Myocyte (in vitro differentiated cells): Measurements from ENCODE around the gene GNG8. TPM values are rescaled to one million over a fixed set of nuclear protein-coding genes. Genes with fewer than 3 reads are reported as not detected.
"Not testable (repeated sequence)": the region's sequence is repeated elsewhere in the genome, so short reads cannot be mapped to it uniquely, and the experiment has no call there.

Experiments
- DNase-seq: peaks from one replicate; pipeline ENCODE4 v3.0.0-alpha.2; 2012; ENCODE audit warnings: low read depth
- total RNA-seq: library from RNA; depleted of rRNA; stranded (reverse); fragments of >200 nt; gene quantifications from 2 replicates; pipeline ENCODE4 v1.2.3, GENCODE V29; 2014

GNG8 gene
- total RNA-seq, 1 donor from 2014 or later = not detected

DNA sequence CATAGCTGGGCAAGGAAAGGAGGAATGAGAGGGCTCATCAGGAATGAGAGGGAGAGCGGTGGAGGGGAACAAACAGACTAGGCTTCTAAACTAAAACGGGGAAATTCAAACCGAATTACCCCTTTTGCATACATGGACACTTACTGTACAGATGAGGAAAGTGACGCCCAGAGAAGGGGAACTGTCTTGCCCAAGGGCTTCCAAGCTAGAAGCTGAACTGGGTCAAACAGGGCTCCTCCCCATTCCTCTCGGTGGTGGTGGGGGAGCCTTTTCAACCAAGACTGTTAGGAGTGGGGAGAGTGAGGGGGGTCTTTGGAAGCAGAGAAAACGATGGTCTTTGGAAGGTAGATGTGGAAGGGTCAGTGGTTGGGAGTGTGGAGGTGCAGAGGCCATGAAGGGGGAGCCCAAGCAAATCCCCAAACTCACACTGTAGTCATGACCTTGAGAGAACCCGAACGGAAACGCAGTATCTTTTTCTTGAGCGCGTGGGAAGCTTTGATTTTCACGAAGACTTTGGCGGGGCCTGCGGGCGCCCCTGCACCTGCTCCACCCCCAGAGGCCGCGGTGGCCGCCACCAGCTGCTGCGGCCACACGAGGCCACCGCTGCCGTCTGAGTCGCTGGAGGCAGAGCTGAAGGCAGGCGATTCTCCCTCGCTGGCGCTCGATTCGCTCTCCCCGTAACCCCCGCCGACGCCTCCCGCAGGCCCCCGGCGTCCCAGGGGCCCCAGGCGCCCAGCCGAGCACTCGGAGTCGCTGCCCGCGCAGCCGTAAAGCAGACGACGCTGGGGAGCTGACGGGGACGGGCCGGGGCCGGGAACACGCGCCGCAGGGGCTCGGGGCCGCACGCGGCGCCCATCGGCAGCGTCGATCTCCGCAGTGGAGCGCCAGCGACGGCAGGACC is 12.3 kb upstream of the GNG8 start:
- DNase-seq = no peak

DNA sequence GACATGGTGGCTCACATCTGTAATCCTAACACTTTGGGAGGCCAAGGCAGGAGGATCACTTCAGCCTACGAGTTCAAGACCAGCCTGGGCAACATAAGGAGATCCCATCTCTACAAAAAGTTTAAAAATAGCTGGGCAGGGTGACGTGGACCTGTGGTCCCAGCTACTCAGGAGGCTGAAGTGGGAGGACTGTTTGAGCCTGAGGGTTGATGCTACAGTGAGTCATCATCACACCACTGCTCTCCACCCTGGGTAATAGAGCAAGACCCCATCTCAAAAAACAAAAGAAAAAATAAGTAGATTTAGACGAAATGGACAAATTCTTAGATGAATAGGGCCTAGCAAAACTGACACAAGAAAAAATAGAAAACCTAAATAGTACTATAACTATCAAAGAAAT is 10.4 kb upstream of the GNG8 start:
- DNase-seq = no peak

DNA sequence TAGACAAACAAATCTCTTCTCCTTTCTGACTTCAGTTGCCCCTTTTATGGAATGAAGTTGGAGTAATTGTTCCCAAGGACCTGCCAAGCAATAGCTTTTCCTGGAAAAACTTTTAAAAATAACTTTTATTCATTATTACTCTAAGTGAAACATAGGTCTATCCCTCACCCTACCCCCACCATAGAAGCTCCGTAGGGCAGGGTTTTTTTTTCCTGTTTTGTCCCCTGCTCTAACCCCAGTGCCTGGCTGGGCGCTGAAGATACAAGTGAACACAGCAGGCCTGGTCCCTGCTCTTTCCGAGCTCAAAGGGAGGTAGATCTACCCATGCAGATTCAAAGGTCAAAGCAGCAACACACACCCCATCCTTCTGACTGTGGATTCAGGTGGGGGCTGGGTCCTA is 8.7 kb upstream of the GNG8 start:
- DNase-seq = no peak

DNA sequence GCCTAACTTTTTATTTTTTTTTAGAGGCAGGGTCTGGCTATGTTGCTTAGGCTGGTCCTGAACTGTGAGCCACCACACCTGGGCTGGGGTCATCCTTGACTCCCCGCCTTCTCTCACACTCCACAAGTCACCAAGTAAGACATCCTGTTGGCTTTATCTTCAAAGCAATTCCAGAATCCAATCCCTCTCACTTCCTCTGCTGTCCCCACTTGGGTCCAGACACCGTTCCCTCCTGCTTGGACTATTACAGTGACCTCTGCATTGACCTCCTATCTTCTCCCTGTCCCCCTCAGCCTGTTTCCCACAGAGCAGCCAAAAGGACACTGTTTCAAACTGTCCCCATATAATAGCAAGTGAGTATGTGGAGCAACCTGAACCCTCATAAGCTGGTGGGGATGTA is 4.7 kb upstream of the GNG8 start:
- DNase-seq = no peak

DNA sequence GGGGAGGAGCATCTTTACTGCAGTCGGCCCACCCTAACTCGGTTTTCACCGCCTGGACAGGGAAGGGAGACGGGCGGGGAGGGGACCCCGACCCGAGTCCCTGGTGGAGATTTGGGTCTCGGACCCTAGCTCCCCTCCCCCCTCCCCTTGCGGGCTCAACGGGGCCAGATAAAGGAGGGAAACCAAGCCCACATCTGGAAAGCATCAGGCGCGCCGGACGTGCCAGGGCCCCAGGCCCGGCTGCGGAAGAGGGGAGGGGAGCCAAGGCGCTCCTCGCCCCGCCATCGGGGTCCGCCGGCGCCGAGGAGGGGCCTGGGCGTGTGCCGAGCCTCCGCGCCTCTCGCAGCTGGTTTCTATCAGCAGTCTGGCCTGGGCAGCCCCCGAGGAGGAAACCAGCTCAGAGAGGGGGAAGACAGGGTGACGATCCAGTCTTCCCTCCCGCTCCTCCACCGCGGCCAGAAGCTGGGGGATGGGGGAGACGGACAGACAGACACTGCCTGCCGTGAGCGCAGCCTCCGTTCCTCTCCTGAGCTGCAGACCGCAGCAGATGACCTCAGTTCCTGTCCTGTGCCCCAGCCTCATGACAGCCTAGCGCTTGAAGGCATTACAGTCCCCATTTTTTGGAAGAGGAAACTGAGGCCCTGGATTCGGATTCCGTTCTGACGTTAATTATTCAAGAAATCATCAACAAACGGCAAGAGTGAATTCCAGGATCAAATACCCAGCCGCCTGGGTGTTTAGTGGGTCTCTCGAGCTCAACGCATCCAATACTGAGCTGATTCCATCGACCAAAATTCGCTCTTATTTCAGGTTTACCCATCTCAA is 3.6 kb upstream of the GNG8 start:
- DNase-seq = no peak

DNA sequence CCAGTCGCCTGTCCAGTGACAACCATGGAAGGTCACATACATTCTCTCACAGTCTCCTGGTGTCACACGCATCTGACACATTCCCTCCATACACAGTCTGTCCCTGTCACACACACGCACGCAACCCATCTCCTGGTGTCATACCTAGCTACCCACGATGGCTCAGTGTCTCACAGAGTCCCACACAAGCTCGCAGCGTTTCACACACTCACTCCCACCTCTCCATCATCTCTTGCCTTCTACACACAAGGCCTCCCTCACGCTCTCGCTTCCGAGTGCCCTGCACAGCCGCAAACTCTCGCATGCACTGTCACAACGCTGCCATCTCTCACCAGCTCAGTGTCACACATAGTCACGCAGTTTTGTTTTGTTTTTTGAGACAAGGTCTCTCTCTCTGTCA is 1.2 kb upstream of the GNG8 start:
- no peak for DNase-seq

DNA sequence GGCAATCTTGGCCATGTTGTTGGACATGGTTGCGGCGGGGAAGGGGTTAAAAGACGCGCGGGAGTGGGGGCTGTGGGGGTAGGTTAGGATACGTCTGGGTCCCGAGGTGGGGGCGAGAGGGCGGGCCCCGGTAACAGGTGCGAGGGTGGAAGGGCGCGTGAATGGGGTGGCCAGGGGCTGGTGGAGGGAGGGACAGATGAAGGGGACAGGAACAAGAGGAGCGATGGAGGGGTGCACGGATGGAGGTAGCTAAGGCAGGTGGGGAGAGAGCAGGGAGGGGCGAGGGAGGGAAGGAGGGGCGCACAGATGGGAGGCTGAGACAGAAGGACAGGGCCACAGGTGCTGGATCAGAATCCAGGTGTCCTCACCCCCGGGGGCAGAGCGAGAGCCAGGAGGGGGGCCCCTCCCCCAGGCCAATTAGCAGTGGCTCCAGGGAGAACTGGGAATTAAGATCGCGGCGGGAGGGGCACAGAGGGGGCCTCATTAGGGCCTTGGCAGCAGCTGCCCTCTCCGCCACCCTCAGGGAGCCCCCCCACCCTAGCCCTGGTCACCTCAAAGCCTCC is 1.3 kb downstream of the GNG8 start:
- no peak for DNase-seq

DNA sequence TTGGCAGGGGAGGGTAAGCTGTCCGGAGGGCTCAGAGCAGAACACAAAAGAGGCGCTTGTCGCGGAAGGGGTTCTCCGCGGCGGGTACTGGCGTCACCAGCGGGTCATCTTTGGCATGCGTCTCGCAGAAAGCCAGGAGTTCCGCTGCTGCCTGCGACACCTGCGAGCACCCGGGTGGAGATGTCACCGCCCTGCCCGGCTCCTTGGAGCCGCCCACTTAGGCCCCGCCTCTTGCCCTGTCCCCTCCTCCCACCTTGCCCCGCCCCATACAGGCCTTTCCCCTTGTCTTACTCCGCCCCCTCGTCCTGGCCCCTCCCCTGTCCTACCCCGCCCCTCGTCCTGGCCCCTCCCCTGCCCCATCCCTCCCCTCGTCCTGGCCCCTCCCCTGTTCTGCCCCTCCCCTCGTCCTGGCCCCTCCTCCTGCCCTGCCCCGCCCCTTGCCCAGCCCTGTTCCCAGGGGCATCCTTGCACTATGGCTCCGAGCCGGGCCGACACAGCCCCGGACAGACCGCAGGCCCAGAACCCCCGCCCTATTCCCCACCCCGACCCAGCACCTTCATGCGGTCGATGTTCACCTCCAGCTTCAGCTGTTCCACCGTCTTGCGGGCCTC is 1.9 kb downstream of the GNG8 start:
- DNase-seq = peak; percentile 49

DNA sequence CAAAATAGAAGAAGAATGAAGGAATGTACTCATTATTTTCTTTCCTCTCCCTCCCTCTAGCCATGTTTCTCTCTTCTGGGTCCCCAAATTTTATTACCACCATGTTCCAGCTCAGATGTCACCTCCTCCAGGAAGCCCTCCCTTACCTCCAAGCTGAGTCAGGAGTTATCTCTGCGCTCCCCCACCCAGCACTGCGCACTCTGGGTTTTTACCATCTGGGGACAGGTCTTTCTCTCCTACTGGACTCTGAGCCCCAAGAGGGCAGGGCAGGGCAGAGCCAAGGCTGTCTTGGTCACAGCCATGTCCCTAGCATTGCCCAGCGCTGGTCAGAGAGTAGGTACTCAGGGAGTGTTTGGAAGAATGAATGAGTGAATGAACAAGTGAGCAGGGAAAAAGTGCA is 2.9 kb downstream of the GNG8 start:
- DNase-seq = no peak

DNA sequence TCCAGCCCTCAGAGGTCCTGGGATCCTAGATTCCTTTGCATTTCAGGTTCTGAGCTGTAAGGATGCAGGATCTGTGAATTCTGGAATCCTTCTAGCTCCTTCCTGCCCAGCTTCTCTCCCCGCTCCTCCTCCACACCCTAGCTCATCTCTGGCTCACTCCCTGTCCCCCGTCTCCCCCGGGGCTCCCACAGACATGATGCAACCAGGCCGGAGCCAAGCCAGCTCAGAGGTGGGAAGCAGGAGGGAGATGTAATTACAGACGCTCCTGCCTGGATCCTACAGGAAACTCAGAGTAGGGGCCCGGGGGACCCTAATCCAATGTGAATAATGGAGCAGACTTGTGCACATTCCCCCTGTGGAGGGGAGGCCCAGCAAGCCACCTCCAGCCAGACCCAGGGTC is 4.5 kb downstream of the GNG8 start:
- DNase-seq = no peak

DNA sequence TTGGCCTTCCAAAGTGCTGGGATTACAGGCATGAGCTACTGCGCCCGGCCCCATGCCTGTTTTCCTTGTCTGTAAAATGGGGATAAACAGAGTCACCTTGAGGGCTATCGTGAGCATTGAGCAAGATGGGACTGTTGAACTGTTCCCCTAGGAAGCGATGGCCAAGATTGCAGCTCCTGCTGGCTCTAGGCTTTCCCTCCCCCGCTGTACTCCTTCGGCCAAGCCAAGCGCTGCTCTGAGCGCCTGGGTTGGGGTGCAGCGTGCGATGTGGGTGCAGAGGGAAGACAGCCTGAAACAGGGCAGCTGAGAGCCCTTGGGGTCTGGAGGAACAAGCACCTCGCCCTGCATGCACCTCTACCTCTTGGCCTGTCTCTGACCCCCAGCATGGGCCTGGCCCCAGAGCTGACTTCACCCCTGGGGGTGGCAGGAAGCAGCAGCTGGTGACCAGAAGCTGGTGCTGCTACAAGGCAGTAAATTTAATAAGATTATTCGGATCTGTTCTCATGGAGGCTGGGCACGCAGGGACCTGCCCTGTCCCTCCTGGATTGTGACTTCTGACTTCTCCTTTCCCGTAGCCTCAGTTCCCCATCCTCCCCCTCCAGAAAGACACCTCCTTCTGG is 5.3 kb downstream of the GNG8 start:
- no peak for DNase-seq

DNA sequence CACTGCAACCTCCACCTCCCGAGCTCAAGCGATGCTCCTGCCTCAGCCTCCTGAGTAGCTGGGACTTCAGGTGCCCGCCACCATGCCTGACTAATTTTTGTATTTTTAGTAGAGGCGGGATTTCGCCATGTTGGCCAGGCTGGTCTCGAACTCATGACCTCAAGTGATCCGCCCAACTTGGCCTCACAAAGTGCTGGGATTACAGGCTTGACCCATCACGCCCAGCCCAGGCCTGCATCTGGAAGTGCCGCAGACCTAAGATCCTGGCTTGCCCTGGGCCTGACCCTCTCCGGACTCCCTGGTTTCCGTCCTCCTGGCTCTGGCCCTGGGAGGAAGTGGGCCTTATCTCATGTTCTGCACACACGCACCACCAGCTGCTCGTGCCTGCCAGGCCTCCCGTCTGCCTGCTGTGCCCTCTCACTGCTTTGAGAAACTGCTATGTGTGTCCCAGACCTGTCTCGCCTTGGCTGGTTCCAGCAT is 6.4 kb downstream of the GNG8 start:
- no peak for DNase-seq

DNA sequence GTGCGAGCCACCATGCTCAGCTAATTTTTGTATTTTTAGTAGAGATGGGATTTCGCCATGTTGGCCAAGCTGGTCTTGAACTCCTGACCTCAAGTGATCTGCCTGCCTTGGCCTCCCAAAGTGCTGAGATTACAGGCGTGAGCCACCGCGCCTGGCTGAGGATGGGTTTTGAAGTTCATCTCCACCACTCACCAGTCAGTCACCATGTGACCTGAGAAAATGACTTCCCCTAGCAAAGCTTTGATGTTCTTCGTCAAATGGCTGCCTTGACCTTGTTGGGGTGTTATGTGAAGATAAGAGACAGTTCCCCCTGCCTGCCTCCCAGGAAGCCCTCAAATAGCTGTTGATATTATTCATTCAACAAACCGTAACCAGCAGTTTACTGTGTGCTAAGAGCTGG is 7.0 kb downstream of the GNG8 start:
- not testable (repeated sequence) for DNase-seq

DNA sequence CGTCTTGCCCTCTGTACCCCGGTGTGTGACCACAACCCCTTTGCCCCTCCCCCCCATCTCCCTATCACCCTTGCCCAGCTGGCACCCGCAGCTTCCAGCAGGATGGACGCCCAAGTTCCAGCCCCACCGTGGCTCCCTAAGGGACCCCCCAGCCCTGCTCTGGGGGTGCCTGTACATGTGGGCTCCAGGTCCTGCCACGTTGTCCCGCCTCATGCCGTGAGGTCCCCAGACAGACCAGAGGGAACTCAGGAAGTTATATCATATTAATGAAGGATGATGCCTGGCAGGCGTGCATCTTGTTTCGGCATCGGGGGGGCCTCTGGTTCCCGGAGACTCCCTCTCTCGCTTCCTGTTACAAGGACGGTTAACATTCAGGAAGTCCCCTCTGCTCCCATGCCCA is 9.6 kb downstream of the GNG8 start:
- no peak for DNase-seq

DNA sequence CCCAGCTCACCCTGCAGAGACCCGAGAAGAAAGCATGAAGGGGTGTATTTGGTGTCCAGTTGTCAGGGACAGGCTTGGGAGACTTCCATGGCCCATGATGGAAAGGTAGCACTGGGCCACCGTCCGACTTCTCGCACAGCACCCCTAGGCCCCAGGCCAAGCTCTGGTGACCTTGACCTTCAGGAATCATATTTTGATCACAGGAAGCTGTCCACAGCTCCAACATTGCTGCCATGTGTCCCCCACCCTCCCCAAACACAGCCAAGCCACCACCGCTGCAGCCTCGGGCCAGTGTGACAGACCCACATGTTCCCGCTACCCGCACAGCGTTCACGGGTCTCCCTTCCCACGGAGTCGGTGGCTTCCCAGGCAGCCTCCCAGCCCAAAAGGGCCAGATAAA is 10.3 kb downstream of the GNG8 start:
- no peak for DNase-seq

DNA sequence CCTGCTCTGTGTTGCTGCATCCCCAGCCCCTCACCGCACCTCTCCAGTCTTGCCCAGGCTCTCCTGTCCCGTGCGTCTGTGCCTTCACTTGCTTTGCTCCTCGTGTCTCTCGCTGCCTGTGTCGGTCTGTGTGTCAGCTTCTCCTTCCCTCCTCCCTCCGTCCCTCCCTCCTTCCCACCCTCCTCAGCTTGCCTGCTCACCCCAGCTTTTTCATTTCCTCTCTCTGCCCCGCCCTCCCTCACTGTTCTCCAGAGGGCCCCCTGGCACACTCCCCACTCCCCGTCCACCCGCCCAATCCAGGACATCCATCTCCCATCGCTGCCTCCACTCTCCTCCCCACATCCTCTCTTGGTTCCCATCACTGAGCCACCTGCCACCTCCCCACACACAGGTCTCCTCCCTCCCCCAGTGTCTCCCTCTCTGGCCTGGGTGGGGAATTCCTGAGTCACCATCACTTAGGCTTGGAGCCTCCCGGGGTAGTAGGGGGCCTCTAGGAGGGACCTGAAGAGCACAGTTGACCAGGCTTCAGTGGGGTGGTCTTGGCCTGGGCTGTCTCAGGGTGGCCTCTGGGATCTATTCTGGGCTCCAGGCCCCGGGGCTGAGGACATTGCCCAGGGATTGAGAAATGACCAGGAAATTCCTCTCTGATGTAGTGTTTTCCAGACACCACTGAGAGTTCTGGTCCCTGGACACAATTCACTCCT is 10.9 kb downstream of the GNG8 start, which contains the start of gene PTGIR:
Gene PTGIR (minus strand): TSS at position 132 of the 704 bp plus-strand sequence. CDS start 864 bp downstream, outside the sequence.
- DNase-seq = no peak

DNA sequence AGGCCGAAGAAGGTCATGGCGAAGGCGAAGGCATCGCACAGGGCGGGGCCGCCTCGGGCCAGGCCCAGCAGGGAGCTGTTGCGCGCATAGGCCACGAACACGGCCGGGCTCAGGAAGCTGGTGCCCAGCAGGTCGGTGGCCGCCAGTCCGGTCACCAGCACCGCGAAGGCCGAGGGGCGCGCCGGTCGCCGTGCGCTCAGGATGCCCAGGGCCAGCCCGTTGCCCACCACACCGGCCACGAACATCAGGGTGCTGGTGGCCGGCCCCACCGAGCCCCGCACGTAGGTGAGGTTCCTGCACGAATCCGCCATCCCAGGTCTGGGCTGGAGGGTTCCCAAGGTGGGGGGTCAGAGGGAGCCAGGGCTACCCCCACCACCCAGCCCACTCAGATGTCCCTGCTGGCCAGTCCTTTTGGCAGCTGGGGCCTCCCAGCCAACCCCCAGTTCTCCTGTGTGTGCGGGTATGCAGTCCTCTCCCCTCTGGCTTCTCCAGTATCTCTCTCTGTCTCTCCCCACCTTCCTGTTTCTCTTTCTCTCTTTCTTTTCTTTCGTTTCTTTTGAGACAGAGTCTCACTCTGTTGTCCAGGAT is 12.0 kb downstream of the GNG8 start:
- no peak for DNase-seq

DNA sequence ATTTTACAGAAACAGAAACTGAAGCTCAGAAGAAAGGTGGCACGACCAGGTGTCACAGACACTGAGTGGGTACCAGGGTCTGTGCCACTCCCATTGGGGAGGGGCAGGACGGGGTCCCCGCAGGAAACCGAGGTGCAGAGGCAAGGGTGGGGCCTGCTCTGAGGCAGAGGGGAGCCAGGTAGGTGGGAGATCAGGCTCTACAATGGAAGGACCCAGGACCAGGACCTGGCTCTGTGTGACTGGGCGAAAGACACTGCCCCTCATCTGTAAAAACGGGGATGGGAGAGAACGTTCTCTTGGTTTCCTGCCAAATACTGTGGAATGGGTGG is 13.9 kb downstream of the GNG8 start:
- DNase-seq = no peak

DNA sequence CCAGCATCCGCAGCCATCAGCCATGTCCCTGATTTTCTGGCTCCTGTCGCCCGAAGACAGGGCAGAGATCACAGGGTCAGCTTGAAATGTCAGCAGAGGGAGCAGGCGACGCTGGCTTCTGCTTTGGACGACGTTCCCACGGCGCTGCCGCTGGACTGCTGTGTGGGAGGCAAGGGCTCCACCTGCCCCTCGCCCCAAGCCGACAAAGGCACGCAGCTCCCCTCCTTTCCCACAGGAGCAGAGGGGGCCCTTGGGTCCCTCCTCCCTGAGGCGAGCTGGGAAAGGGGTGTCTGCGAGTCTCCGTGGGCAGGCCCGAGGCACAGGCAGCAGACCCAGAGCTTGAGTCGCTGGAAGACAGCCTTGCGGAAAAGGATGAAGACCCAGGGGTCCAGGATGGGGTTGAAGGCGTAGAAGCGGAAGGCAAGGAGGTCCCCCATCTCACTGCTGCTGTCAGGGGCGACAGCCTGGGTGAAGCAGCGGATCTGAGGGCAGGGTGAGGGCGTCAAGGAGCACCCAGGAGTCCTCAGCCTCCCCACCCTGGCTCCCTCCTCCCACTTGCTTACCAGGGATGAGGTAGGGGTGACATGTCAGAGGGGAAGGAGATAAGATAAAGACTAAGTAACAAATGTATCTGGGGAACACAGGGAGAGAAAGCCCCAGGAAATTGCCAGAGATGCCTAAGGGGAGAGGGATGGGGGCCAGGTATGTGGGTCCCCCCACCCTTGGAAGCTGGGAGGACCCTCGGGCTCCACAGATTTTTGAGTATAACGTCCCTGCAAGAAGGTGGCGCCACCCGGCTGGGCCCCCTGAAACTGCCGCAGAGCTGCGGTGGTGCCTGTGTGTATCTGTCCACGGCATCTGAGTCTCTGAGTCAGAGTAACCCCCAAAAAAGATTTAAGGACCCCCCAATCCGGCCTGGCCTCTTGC is 14.5 kb downstream of the GNG8 start:
- DNase-seq = no peak
